Measurements from ENCODE around the gene PML. TPM values are rescaled to one million over a fixed set of nuclear protein-coding genes. Genes with fewer than 3 reads are reported as not detected.
"Not testable (repeated sequence)": the region's sequence is repeated elsewhere in the genome, so short reads cannot be mapped to it uniquely, and the experiment has no call there.

PML gene
- total RNA-seq, 1 experiment from 2014 or later: 67.2 TPM

GRCh38 chr15:74053517-74053916 is 59.0 kb downstream of the PML start:
- intact Hi-C loops (cut with micrococcal nuclease; ENCODE audit: unreplicated experiment): loop anchor here (5.0 kb wide), 2 partner anchors 71 to 319 kb away; no protein-coding TSS in a partner anchor
- peaks cover 38% of the 10 kb centered on the region for H3K4me1 ChIP-seq (replicated peaks; ENCODE audit: insufficient read depth)
- POLR2A ChIA-PET (ENCODE audit: unreplicated experiment): no interaction called here
- H3K4me2 ChIP-seq: no peak overlapping the region
- H3K79me2 ChIP-seq (ENCODE audit: low read depth): no peaks in the 10 kb centered on the region
- no peaks in the 10 kb centered on the region for H3K36me3 ChIP-seq (ENCODE audit: low read depth)
- no TSS peak for BruUV-seq (replicated peaks)
- H2AFZ ChIP-seq: no peak overlapping the region
- TF ChIP-seq EZH2 (IDR thresholded peaks at IDR 0.05; ENCODE audit: low read depth): no peak
- TF ChIP-seq, protein P1, sequence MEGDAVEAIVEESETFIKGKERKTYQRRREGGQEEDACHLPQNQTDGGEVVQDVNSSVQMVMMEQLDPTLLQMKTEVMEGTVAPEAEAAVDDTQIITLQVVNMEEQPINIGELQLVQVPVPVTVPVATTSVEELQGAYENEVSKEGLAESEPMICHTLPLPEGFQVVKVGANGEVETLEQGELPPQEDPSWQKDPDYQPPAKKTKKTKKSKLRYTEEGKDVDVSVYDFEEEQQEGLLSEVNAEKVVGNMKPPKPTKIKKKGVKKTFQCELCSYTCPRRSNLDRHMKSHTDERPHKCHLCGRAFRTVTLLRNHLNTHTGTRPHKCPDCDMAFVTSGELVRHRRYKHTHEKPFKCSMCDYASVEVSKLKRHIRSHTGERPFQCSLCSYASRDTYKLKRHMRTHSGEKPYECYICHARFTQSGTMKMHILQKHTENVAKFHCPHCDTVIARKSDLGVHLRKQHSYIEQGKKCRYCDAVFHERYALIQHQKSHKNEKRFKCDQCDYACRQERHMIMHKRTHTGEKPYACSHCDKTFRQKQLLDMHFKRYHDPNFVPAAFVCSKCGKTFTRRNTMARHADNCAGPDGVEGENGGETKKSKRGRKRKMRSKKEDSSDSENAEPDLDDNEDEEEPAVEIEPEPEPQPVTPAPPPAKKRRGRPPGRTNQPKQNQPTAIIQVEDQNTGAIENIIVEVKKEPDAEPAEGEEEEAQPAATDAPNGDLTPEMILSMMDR (conservative IDR thresholded peaks at IDR 0.05): no peak
- CTCF ChIA-PET: interaction anchor here (0.6 to 1.0 kb wide), 4 partner anchors 16 to 511 kb away, joined by 3 to 12 read pairs (median 7); no protein-coding TSS in a partner anchor
- no peaks in the 10 kb centered on the region for H4K20me1 ChIP-seq (ENCODE audit: insufficient read depth)
- H3K27me3 ChIP-seq (ENCODE audit: insufficient read depth, low read depth): no peaks in the 10 kb centered on the region
- H3K9me3 ChIP-seq (ENCODE audit: insufficient read depth, low read depth): no peaks in the 10 kb centered on the region
- peaks cover 29% of the 10 kb centered on the region for H3F3A ChIP-seq (ENCODE audit: insufficient read depth, low read depth)
- no peak for DNase-seq
- no peak overlapping the region for H3K27ac ChIP-seq
- no peak overlapping the region for H3K4me3 ChIP-seq
- no peaks in the 10 kb centered on the region for H3K9me2 ChIP-seq (ENCODE audit: insufficient read depth)

GRCh38 chr15:74053941-74054529 is 59.5 kb downstream of the PML start:
- Histone ChIP-seq H4K20me1 (ENCODE audit: insufficient read depth) (no peaks in the 10 kb centered on the region), H3K4me2 (peak overlapping the region; percentile 47), H3K9me3 (ENCODE audit: insufficient read depth, low read depth) (no peaks in the 10 kb centered on the region), H3K27me3 (ENCODE audit: insufficient read depth, low read depth) (no peaks in the 10 kb centered on the region), H3K79me2 (ENCODE audit: low read depth) (no peaks in the 10 kb centered on the region), H2AFZ (no peak overlapping the region), H3K36me3 (ENCODE audit: low read depth) (no peaks in the 10 kb centered on the region), H3K9me2 (ENCODE audit: insufficient read depth) (no peaks in the 10 kb centered on the region), H3F3A (ENCODE audit: insufficient read depth, low read depth) (peaks cover 29% of the 10 kb centered on the region), H3K4me3 (no peak overlapping the region), H3K4me1 (replicated peaks; ENCODE audit: insufficient read depth) (peaks cover 38% of the 10 kb centered on the region), H3K27ac (no peak overlapping the region)
- TF ChIP-seq, protein P1 (conservative IDR thresholded peaks at IDR 0.05): peak; percentile 57
- no peak for TF ChIP-seq EZH2 (IDR thresholded peaks at IDR 0.05; ENCODE audit: low read depth)
- peak; percentile 46 to 64 for DNase-seq
- ChIA-PET POLR2A (ENCODE audit: unreplicated experiment) (no interaction called here), CTCF (interaction anchor here (0.6 to 1.2 kb wide), 7 partner anchors 17 to 267 kb away, joined by 3 to 13 read pairs (median 5); no protein-coding TSS in a partner anchor)
- intact Hi-C loops (cut with micrococcal nuclease; ENCODE audit: unreplicated experiment): loop anchor here (2.0 to 5.0 kb wide), 4 partner anchors 72 to 318 kb away; no protein-coding TSS in a partner anchor
- BruUV-seq (replicated peaks): no TSS peak

GRCh38 chr15:74055804-74056203 is 61.3 kb downstream of the PML start:
- Histone ChIP-seq H2AFZ (no peak overlapping the region), H4K20me1 (ENCODE audit: insufficient read depth) (no peaks in the 10 kb centered on the region), H3K4me2 (no peak overlapping the region), H3K9me2 (ENCODE audit: insufficient read depth) (no peaks in the 10 kb centered on the region), H3K36me3 (ENCODE audit: low read depth) (no peaks in the 10 kb centered on the region), H3K79me2 (ENCODE audit: low read depth) (no peaks in the 10 kb centered on the region), H3K9me3 (ENCODE audit: insufficient read depth, low read depth) (no peaks in the 10 kb centered on the region), H3K4me3 (no peak overlapping the region), H3F3A (ENCODE audit: insufficient read depth, low read depth) (peaks cover 14% of the 10 kb centered on the region), H3K27me3 (ENCODE audit: insufficient read depth, low read depth) (no peaks in the 10 kb centered on the region), H3K4me1 (replicated peaks; ENCODE audit: insufficient read depth) (peaks cover 22% of the 10 kb centered on the region), H3K27ac (no peak overlapping the region)
- intact Hi-C loops (cut with micrococcal nuclease; ENCODE audit: unreplicated experiment): loop anchor here (2.0 kb wide), 2 partner anchors 71 to 267 kb away; no protein-coding TSS in a partner anchor
- POLR2A ChIA-PET (ENCODE audit: unreplicated experiment): interaction anchor here (0.6 kb wide), 1 partner anchor 385 kb away, joined by 4 read pairs; no protein-coding TSS in a partner anchor
- BruUV-seq (replicated peaks): no TSS peak
- no peak for DNase-seq
- CTCF ChIA-PET: interaction anchor here (0.6 to 0.7 kb wide), 2 partner anchors 83 to 467 kb away, joined by 5 to 17 read pairs; no protein-coding TSS in a partner anchor
- TF ChIP-seq, protein P1 (conservative IDR thresholded peaks at IDR 0.05): no peak
- no peak for TF ChIP-seq EZH2 (IDR thresholded peaks at IDR 0.05; ENCODE audit: low read depth)

DNA sequence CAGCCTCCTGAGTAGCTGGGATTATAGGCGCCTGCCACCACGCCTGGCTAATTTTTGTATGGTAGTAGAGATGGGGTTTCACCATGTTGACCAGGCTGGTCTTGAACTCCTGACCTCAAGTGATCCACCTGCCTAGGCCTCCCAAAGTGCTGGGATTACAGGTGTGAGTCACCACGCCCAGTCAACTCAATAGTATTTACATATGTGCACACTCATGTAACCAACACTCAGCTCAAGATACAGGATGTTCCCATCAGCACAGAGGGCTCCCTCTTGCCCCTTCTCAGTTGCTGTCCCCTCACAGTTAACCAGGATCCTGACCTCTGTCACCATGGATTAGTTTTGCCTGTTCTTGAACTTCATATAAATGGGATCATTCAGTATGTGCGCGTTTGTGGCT is 61.8 kb downstream of the PML start:
- H3K9me2 ChIP-seq (ENCODE audit: insufficient read depth); BruUV-seq (replicated peaks); intact Hi-C loops (cut with micrococcal nuclease; ENCODE audit: unreplicated experiment); H3K9me3 ChIP-seq (ENCODE audit: insufficient read depth, low read depth); H3K27me3 ChIP-seq (ENCODE audit: insufficient read depth, low read depth); H3K79me2 ChIP-seq (ENCODE audit: low read depth); H2AFZ ChIP-seq; H3K4me2 ChIP-seq; H3K27ac ChIP-seq; H3K4me3 ChIP-seq; POLR2A ChIA-PET (ENCODE audit: unreplicated experiment); H3K36me3 ChIP-seq (ENCODE audit: low read depth); H4K20me1 ChIP-seq (ENCODE audit: insufficient read depth); DNase-seq; H3F3A ChIP-seq (ENCODE audit: insufficient read depth, low read depth): not testable (repeated sequence)
- CTCF ChIA-PET: interaction anchor here (0.6 to 0.7 kb wide), 2 partner anchors 84 to 467 kb away, joined by 5 to 17 read pairs; no protein-coding TSS in a partner anchor
- peaks cover 17% of the 10 kb centered on the region for H3K4me1 ChIP-seq (replicated peaks; ENCODE audit: insufficient read depth)

DNA sequence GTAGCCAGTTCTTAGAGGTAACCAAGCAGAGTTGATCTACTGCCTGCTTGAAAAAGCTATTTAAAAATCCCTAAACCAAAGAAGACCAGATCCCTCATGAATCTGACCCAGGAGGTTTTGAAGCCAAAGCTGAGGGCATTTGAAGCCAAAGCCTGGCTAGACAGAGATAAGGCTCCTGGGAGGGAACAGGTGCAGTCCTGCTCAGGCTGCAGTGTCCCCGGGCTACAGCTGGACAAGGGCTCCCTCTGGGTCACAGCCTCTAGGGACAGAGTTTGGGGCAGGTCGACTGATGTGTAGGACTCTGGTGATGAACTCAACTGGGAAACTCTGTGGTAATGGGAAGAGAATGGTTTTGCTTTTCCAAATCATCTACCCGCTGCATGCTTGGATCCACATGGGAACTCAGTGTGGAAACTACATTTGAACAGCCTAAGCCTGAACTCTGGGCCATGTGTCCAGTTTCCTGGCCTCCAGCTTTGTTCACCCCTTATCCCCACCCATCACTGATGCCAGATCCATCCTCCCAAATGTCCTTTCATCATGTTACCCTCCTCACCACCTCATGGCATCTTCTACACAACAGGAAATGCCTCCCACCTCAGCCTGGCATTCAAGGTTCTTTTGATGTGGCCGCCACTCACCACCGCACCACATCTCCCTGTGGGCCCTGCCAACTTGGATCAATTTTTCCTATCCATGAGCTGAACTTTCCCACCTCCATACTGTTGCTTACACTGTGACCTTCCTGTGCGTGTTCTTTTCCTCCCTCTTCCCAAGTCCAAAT is 64.7 kb downstream of the PML start:
- H3K79me2 ChIP-seq (ENCODE audit: low read depth); POLR2A ChIA-PET (ENCODE audit: unreplicated experiment); intact Hi-C loops (cut with micrococcal nuclease; ENCODE audit: unreplicated experiment); H3K27me3 ChIP-seq (ENCODE audit: insufficient read depth, low read depth); H3F3A ChIP-seq (ENCODE audit: insufficient read depth, low read depth); H3K9me3 ChIP-seq (ENCODE audit: insufficient read depth, low read depth); H3K36me3 ChIP-seq (ENCODE audit: low read depth); DNase-seq; H3K27ac ChIP-seq; H3K4me1 ChIP-seq (replicated peaks; ENCODE audit: insufficient read depth); H4K20me1 ChIP-seq (ENCODE audit: insufficient read depth); H2AFZ ChIP-seq; H3K9me2 ChIP-seq (ENCODE audit: insufficient read depth); H3K4me3 ChIP-seq; BruUV-seq (replicated peaks); H3K4me2 ChIP-seq: not testable (repeated sequence)
- CTCF ChIA-PET: interaction anchor here (0.6 kb wide), 1 partner anchor 264 kb away, joined by 8 read pairs; no protein-coding TSS in a partner anchor

Measured in PC-9 (cell line).